ENCODE measurements around the gene ZNF524. TPM values are rescaled to one million over a fixed set of nuclear protein-coding genes. Genes with fewer than 3 reads are reported as not detected.

ZNF524 gene
- total RNA-seq, 2 donors from 2014 or later, result 30.2 to 54.8 TPM

DNA sequence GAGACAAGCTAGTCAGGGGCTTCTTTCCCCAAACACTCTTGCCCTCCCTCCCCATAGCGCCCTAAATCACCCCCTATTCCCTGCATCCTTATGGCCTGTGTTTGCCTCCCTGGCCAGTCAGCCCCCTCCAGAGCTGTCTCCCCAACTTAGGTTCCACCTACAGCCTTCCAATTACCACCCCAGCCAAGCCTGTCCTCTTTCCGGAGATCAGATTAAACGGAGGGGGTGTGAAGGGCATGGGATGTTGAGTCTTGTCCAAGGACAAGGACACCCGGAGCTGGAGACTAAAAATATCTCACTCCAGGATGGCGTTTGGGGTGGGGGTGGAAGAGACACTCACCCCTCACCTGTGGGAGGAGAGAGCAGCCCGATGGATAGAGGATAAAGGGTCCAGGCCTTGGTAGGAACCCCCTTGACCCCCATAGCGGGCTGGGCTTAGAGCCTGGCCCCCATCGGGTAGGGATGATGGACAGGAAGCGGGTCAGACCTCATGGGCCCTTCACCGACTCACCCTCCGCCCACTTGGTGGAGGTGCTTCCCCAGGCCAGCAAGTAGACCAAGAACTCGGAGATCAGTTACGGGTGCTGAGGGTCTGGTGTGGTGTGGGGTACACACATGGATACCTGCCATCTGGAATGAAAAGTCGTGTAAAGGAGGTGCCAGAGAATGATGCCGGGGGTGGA is 11.4 kb downstream of the ZNF524 start:
- Histone ChIP-seq H3K27me3 (replicated peaks; ENCODE audit: insufficient read depth) (no peaks in the 10 kb centered on the region), H3K4me1 (replicated peaks) (peaks cover 4% of the 10 kb centered on the region), H3K4me3 (no peak overlapping the region), H3K36me3 (peaks cover 5 to 15% of the 10 kb centered on the region in 2 donors), H3K9me3 (no peaks in the 10 kb centered on the region), H3K27ac (no peak overlapping the region)
- intact Hi-C loops (cut with DNase I), result no loop called here
- DNase-seq (ENCODE audit: low spot score), result no peak
- TF ChIP-seq POLR2A (IDR thresholded peaks at IDR 0.05) (no peak), CTCF (IDR thresholded peaks at IDR 0.05) (no peak), POLR2AphosphoS5 (IDR thresholded peaks at IDR 0.05) (no peak)
- 66% methylated on average over 15 of the region's 15 CpGs for WGBS

GRCh38 chr19:55611983-55612645 is 12.0 kb downstream of the ZNF524 start:
- Histone ChIP-seq H3K9me3 (no peaks in the 10 kb centered on the region), H3K4me3 (no peak overlapping the region), H3K27ac (no peak overlapping the region), H3K36me3 (peaks cover 6 to 19% of the 10 kb centered on the region in 2 donors), H3K4me1 (replicated peaks) (no peaks in the 10 kb centered on the region), H3K27me3 (replicated peaks; ENCODE audit: insufficient read depth) (no peaks in the 10 kb centered on the region)
- WGBS, result 83% methylated on average over 3 of the region's 3 CpGs
- TF ChIP-seq POLR2A (IDR thresholded peaks at IDR 0.05) (no peak), POLR2AphosphoS5 (IDR thresholded peaks at IDR 0.05) (no peak), CTCF (IDR thresholded peaks at IDR 0.05) (no peak)
- intact Hi-C loops (cut with DNase I), result no loop called here
- DNase-seq (ENCODE audit: low spot score), result no peak

DNA sequence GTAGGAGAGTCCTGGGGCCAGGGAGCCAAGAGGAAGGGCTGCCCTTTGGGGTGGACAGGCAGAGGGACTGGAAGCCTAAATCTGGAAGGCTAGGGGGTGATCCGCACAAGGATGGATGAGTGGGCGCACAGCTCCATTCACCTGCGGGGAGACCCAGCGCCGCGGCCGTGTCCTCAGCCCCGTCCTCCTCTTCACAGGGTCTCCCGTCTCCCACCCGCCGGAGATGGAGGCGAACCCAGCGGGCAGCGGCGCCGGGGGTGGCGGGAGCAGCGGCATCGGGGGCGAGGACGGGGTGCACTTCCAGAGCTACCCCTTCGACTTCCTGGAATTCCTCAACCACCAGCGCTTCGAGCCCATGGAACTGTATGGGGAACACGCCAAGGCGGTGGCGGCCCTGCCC is 13.3 kb downstream of the ZNF524 start:
- intact Hi-C loops (cut with DNase I), result no loop called here
- no peaks in the 10 kb centered on the region for H3K9me3 ChIP-seq
- DNase-seq (ENCODE audit: low spot score), result no peak
- TF ChIP-seq POLR2AphosphoS5 (IDR thresholded peaks at IDR 0.05) (no peak), CTCF (IDR thresholded peaks at IDR 0.05) (no peak), POLR2A (IDR thresholded peaks at IDR 0.05) (no peak)
- H3K4me3 ChIP-seq, result no peak overlapping the region
- H3K27ac ChIP-seq, result no peak overlapping the region
- no peaks in the 10 kb centered on the region for H3K27me3 ChIP-seq (replicated peaks; ENCODE audit: insufficient read depth)
- peaks cover 6 to 19% of the 10 kb centered on the region in 2 donors for H3K36me3 ChIP-seq
- 93% methylated on average over 27 of the region's 27 CpGs for WGBS
- no peaks in the 10 kb centered on the region for H3K4me1 ChIP-seq (replicated peaks)

DNA sequence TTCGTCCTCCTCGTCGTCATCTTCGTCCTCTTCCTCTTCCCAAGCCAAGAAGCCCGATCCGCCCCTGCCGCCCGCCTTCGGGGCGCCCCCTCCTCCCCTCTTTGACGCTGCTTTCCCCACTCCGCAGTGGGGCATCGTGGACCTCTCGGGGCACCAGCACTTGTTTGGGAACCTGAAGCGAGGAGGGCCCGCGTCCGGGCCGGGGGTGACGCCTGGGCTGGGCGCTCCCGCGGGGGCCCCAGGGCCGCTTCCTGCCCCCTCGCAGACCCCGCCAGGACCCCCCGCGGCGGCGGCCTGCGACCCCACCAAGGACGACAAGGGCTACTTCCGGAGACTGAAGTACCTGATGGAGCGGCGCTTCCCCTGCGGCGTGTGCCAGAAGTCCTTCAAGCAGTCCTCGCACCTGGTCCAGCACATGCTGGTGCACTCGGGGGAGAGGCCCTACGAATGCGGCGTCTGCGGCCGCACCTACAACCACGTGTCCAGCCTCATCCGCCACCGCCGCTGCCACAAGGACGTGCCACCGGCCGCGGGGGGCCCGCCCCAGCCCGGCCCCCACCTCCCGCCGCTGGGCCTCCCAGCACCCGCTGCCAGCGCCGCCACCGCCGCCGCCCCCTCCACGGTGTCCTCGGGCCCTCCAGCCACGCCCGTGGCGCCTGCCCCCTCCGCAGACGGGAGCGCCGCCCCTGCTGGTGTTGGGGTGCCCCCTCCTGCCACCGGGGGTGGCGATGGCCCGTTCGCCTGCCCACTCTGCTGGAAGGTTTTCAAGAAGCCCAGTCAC is 14.0 kb downstream of the ZNF524 start:
- Histone ChIP-seq H3K4me1 (replicated peaks) (no peaks in the 10 kb centered on the region), H3K27me3 (replicated peaks; ENCODE audit: insufficient read depth) (no peaks in the 10 kb centered on the region), H3K4me3 (no peak overlapping the region), H3K27ac (no peak overlapping the region), H3K36me3 (peaks cover 6 to 19% of the 10 kb centered on the region in 2 donors), H3K9me3 (no peaks in the 10 kb centered on the region)
- intact Hi-C loops (cut with DNase I), result no loop called here
- TF ChIP-seq CTCF (IDR thresholded peaks at IDR 0.05) (no peak), POLR2AphosphoS5 (IDR thresholded peaks at IDR 0.05) (no peak), POLR2A (IDR thresholded peaks at IDR 0.05) (no peak)
- DNase-seq (ENCODE audit: low spot score), result no peak
- WGBS, result 94% methylated on average over 61 of the region's 75 CpGs

Measured in prostate gland (tissue), 2 donors.